Diencephalon (tissue), 1 donor: ENCODE data around the gene CHAC1. TPM values are rescaled to one million over a fixed set of nuclear protein-coding genes. Genes with fewer than 3 reads are reported as not detected.

ENCODE experiments used
- small RNA-seq: library from RNA; depleted of rRNA; stranded (forward); fragments of <200 nt; gene quantifications from one replicate; pipeline ENCODE3, GENCODE V24; 2014
- total RNA-seq: library from RNA; depleted of rRNA; stranded (reverse); fragments of >200 nt; gene quantifications from one replicate; pipeline ENCODE4 v1.2.3, GENCODE V29; 2014

Gene CHAC1, protein sequence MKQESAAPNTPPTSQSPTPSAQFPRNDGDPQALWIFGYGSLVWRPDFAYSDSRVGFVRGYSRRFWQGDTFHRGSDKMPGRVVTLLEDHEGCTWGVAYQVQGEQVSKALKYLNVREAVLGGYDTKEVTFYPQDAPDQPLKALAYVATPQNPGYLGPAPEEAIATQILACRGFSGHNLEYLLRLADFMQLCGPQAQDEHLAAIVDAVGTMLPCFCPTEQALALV
- total RNA-seq, result 6.2 TPM

DNA sequence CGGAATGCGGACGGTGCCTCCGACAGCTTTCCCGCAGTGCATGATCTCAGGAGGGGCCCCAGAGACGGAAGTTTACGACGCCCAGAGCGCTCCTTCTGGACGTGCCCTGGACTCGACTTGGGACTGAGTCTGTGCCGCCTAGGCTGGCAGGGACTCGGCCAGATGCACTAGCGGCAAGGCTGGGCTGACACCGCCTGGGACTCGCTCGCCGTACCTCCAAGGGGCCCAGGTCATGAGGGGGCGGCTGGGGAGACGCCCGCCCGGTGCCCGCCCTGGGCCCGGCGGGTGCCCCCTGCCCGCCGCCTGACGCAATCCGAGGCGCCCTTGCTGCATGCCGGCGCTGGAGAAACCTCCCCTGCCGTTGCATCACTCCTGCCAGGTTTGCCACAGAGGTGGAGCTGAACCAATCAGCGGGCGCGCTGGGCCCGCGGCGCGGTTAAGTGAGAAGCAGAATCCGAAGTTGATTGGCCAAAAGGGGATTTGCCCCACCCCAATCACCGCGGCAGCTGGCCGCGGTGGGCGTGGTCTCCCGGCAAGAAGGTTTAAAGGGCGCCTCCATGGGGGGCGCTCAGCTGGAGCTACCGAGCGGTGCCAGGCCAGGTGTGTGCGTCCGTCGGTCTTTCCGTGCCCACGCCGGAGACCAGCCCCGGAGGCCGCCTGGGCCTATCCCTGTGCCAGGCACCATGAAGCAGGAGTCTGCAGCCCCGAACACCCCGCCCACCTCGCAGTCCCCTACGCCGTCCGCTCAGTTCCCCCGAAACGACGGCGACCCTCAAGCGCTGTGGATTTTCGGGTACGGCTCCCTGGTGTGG is at the start of gene CHAC1:
Gene CHAC1 (plus strand): TSS at position 571 of the 812 bp plus-strand sequence. CDS start 113 bp downstream, at position 684.

DNA sequence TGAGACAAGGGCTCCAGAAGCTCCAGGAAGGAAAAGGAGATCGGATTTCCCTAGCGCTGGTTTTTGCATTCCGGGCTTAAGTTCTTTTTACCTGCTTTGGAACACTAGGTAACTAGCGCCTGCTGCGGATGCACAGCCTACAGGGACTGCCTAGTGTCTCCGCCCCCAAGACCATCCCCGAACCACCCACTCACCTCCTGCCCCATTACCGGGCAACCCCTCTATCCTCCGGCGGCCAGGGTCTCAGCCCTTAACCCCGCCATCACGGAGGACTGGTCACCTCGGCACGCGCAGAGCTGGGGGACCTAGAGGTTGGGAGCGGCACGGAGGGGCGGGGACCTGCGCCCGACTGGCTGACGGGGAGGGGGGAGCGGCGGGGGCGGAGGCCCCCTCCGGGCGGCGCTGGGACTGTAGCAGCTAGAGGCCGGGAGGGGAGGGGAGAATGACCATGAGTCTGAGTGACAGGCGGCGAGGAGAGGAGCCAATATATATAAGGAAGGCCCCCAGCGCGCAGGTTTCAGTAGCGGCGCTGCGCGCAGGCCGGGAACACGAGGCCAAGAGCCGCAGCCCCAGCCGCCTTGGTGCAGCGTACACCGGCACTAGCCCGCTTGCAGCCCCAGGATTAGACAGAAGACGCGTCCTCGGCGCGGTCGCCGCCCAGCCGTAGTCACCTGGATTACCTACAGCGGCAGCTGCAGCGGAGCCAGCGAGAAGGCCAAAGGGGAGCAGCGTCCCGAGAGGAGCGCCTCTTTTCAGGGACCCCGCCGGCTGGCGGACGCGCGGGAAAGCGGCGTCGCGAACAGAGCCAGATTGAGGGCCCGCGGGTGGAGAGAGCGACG is 24.2 kb upstream of the CHAC1 start, which contains the start of gene DLL4:
Gene DLL4 (plus strand): TSS at position 520 of the 839 bp plus-strand sequence. CDS start 329 bp downstream, outside the sequence.

Small RNA genes within 50 kb of the gene (small RNA-seq; reads per million reads assigned to genes)
- not detected for gene ISCA1P4

Other genes with a start within 250 kb of the CHAC1 start
- gene RMDN3, start 198.2 kb upstream of the CHAC1 start, total RNA-seq, result 21.2 TPM
- gene GCHFR, start 189.4 kb upstream of the CHAC1 start, total RNA-seq, result 18.0 TPM
- 0.46 TPM for gene C15orf62, start 183.5 kb upstream of the CHAC1 start, total RNA-seq
- gene ZFYVE19, start 146.4 kb upstream of the CHAC1 start, total RNA-seq, result 22.4 TPM
- gene DNAJC17, start 146.0 kb upstream of the CHAC1 start, total RNA-seq, result 12.9 TPM
- gene PPP1R14D, start 124.8 kb upstream of the CHAC1 start, total RNA-seq, result not detected
- 6.9 TPM for gene SPINT1, start 109.4 kb upstream of the CHAC1 start, total RNA-seq
- 7.4 TPM for gene RHOV, start 79.2 kb upstream of the CHAC1 start, total RNA-seq
- gene VPS18, start 59.0 kb upstream of the CHAC1 start, total RNA-seq, result 29.5 TPM
- gene DLL4, start 24.1 kb upstream of the CHAC1 start, total RNA-seq, result 5.1 TPM
- gene INO80, start 162.8 kb downstream of the CHAC1 start, total RNA-seq, result 33.4 TPM